Body of pancreas (tissue), 4 donors: ENCODE data around the gene ALDH8A1. TPM values are rescaled to one million over a fixed set of nuclear protein-coding genes. Genes with fewer than 3 reads are reported as not detected.

Source experiments
- ATAC-seq: fragments of 150-250 bp; one replicate; pipeline ENCODE4 v1.9.1; 2016
- DNase-seq, 4 donors: peaks; one replicate each; pipeline ENCODE4 v3.0.0-alpha.2; 2019
- H3K27ac ChIP-seq, 4 donors: fragments of 200-600 bp; sonication (generic); 1 replicate in 3 of 4; 2 replicates in 1 of 4; pipeline versions ENCODE4 v1.5.1 to v1.6.1; 2016 to 2019; ENCODE audit warnings: mild to moderate bottlenecking in 1 of 4, mixed read lengths in 1 of 4, moderate library complexity in 1 of 4
- H3K27me3 ChIP-seq, 2 donors: fragments of 200-600 bp; sonication (generic); one replicate each; pipeline ENCODE4 v1.6.0; 2016; ENCODE audit warnings: mild to moderate bottlenecking in 1 of 2
- H3K36me3 ChIP-seq, 2 donors: fragments of 200-600 bp; sonication (generic); replicated peaks in 1 of 2; 2 replicates each; pipeline ENCODE4 v1.5.1; 2016; ENCODE audit warnings: low read depth in 2 of 2; ENCODE audit not compliant: insufficient read depth in 1 of 2
- H3K4me1 ChIP-seq: fragments of 200-600 bp; sonication (generic); one replicate; pipeline ENCODE4 v1.6.0; 2016
- H3K4me3 ChIP-seq, 2 donors: fragments of 200-600 bp; sonication (generic); 1 replicate in 1 of 2; 2 replicates in 1 of 2; pipeline ENCODE4 v1.5.1; 2016 to 2019
- H3K9me3 ChIP-seq, 3 donors: fragments of 200-600 bp; sonication (generic); 1 replicate in 2 of 3; 2 replicates in 1 of 3; pipeline ENCODE4 v1.5.1; 2016
- POLR2A ChIP-seq, 3 donors: fragments of 450-650 bp; IDR thresholded peaks; one replicate each; pipeline ENCODE4 v1.6.1; 2016; ENCODE audit warnings: antibody characterized with exemption in 3 of 3, mild to moderate bottlenecking in 2 of 3
- WGBS, 2 donors: methylation state at CpG; one replicate each; pipeline ENCODE4 v1.1.5; 2017; 5-methylcytosine and 5-hydroxymethylcytosine counted together
- intact Hi-C: fragments of 100-400 bp; cut with DNase I; formaldehyde crosslinking; loops from one replicate; pipeline ENCODE4 v1.15.1; 2023
- total RNA-seq, 2 donors: library from RNA; depleted of rRNA; stranded (reverse); fragments of >200 nt; gene quantifications; one replicate each; pipeline ENCODE4 v1.1.0, GENCODE V29; 2016
- TF ChIP-seq, protein P1 (sequence below), 7 experiments: fragments of 450-650 bp in 4 of 7; fragments of 200-600 bp in 3 of 7; sonication (generic) in 3 of 7; IDR thresholded peaks; one replicate each; pipeline ENCODE4 v1.5.1; 2016 to 2019; ENCODE audit warnings: antibody characterized with exemption in 7 of 7

The ALDH8A1 gene
- total RNA-seq, result under 1 TPM; 0.26 to 0.66 TPM

GRCh38 chr6:134949927-134950326 lies at the start of gene ALDH8A1:
ALDH8A1 (minus strand) TSS chr6:134950101; CDS start chr6:134950053, 48 bp downstream.
- DNase-seq, result no peak
- ATAC-seq, result no peak
- H3K4me1 ChIP-seq, result no peaks in the 10 kb centered on the region
- H3K9me3 ChIP-seq, result no peaks in the 10 kb centered on the region
- no peak within 1 kb of the TSS for H3K4me3 ChIP-seq
- H3K36me3 ChIP-seq, result no peaks in the 10 kb centered on the region
- no peak for TF ChIP-seq POLR2A (IDR thresholded peaks at IDR 0.05)
- TF ChIP-seq, protein P1, sequence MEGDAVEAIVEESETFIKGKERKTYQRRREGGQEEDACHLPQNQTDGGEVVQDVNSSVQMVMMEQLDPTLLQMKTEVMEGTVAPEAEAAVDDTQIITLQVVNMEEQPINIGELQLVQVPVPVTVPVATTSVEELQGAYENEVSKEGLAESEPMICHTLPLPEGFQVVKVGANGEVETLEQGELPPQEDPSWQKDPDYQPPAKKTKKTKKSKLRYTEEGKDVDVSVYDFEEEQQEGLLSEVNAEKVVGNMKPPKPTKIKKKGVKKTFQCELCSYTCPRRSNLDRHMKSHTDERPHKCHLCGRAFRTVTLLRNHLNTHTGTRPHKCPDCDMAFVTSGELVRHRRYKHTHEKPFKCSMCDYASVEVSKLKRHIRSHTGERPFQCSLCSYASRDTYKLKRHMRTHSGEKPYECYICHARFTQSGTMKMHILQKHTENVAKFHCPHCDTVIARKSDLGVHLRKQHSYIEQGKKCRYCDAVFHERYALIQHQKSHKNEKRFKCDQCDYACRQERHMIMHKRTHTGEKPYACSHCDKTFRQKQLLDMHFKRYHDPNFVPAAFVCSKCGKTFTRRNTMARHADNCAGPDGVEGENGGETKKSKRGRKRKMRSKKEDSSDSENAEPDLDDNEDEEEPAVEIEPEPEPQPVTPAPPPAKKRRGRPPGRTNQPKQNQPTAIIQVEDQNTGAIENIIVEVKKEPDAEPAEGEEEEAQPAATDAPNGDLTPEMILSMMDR (IDR thresholded peaks at IDR 0.05), result no peak
- intact Hi-C loops, result no loop called here
- WGBS, 2 donors, result 67 to 70% methylated on average over 4 of the region's 4 CpGs
- no peaks in the 10 kb centered on the region for H3K27me3 ChIP-seq
- H3K27ac ChIP-seq, result no peak within 1 kb of the TSS

DNA sequence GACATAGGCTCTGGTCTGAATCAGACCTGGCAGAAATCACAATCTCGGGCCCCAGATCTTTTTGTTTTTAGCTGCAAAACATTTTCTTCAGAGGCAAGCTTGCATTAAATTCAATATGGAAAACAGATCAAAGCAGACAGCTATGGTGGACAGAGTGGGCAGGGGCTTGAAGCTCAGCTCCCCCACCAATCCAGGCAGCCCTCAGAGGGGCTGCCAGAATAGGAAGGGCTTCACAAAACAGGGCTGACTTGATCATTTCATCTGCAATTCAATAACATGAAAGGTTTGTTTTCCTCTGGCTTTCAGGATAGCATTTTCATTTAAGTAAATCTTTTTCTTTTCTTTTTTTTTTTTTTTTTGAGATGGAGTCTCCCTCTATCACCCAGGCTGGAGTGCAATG lies 49.2 kb upstream of the ALDH8A1 start:
- Histone ChIP-seq H3K4me3 (no peak overlapping the region), H3K4me1 (no peaks in the 10 kb centered on the region), H3K9me3 (no peaks in the 10 kb centered on the region), H3K36me3 (peaks cover 0 to 8% of the 10 kb centered on the region in 2 donors), H3K27ac (no peak overlapping the region), H3K27me3 (no peaks in the 10 kb centered on the region)
- DNase-seq, result no peak
- no peak for TF ChIP-seq POLR2A (IDR thresholded peaks at IDR 0.05)
- TF ChIP-seq, protein P1 (IDR thresholded peaks at IDR 0.05), result no peak
- no peak for ATAC-seq
- 91 to 92% methylated on average over 1 of the region's 1 CpG for WGBS, 2 donors
- intact Hi-C loops, result no loop called here

- H3K36me3 ChIP-seq, result peaks cover 0 to 12% of the 10 kb centered on the region in 2 donors
- no peak for DNase-seq
Measured at GRCh38 chr6:134997133-134997995, 47.5 kb upstream of the ALDH8A1 start.

DNA sequence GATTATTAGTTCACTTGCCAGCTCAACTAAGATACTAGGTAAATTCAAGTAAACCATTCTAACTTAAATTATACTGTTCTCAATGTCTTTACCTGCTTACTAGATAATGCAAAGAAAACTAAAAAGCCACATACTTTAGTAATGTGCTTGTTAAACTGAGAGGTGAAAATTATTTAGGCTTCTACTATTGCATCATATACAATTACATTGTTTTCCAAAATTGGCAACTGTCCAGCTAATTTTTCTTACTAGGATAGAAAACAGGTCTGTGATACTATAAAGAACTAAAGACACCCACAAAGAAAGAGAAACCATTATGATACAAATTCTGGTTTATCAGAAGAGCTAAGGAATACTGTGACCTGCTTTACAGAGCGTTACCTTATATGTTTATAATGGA lies 45.6 kb upstream of the ALDH8A1 start:
- no peaks in the 10 kb centered on the region for H3K4me1 ChIP-seq
- TF ChIP-seq, protein P1 (IDR thresholded peaks at IDR 0.05), result no peak
- TF ChIP-seq POLR2A (IDR thresholded peaks at IDR 0.05), result no peak
- no peaks in the 10 kb centered on the region for H3K9me3 ChIP-seq
- no peak overlapping the region for H3K27ac ChIP-seq
- H3K27me3 ChIP-seq, result no peaks in the 10 kb centered on the region
- DNase-seq (no peak), ATAC-seq (no peak)
- intact Hi-C loops, result no loop called here
- WGBS, 2 donors, result 87 to 89% methylated on average over 1 of the region's 1 CpG
- H3K4me3 ChIP-seq, result no peak overlapping the region
- H3K36me3 ChIP-seq, result peaks cover 0 to 12% of the 10 kb centered on the region in 2 donors

More at GRCh38 chr6:134997133-134997995, 47.5 kb upstream of the ALDH8A1 start:
- Histone ChIP-seq H3K27ac (no peak overlapping the region), H3K4me1 (no peaks in the 10 kb centered on the region), H3K27me3 (no peaks in the 10 kb centered on the region), H3K4me3 (no peak overlapping the region), H3K9me3 (no peaks in the 10 kb centered on the region)
- intact Hi-C loops, result no loop called here
- WGBS, 2 donors, result 95 to 96% methylated on average over 9 of the region's 9 CpGs
- ATAC-seq, result no peak
- TF ChIP-seq POLR2A (IDR thresholded peaks at IDR 0.05), result no peak
- TF ChIP-seq, protein P1 (IDR thresholded peaks at IDR 0.05), result no peak

GRCh38 chr6:134994431-134994830 lies 44.5 kb upstream of the ALDH8A1 start:
- DNase-seq, result no peak
- Histone ChIP-seq H3K4me1 (no peaks in the 10 kb centered on the region), H3K27me3 (no peaks in the 10 kb centered on the region), H3K36me3 (peaks cover 0 to 15% of the 10 kb centered on the region in 2 donors), H3K27ac (no peak overlapping the region), H3K4me3 (no peak overlapping the region), H3K9me3 (no peaks in the 10 kb centered on the region)
- ATAC-seq, result no peak
- intact Hi-C loops, result no loop called here
- TF ChIP-seq, protein P1 (IDR thresholded peaks at IDR 0.05), result no peak
- TF ChIP-seq POLR2A (IDR thresholded peaks at IDR 0.05), result no peak
